Subcutaneous adipose tissue (tissue), 4 donors: ENCODE results near the gene EEF1B2. TPM values are rescaled to one million over a fixed set of nuclear protein-coding genes. Genes with fewer than 3 reads are reported as not detected.

Experiments used
- total RNA-seq, 4 donors: library from RNA; depleted of rRNA; stranded (reverse); fragments of >200 nt; gene quantifications; one replicate each; pipeline ENCODE4 v1.1.0, GENCODE V29; 2016
- TF ChIP-seq, protein P1 (sequence below): fragments of 450-650 bp; IDR thresholded peaks from one replicate; pipeline ENCODE4 v1.5.1; 2016; ENCODE audit warnings: low read depth, mild to moderate bottlenecking, control low read depth, antibody characterized with exemption, moderate library complexity

Gene EEF1B2
- total RNA-seq, 4 donors from 2014 or later: 211 to 373 (median 273) TPM

DNA sequence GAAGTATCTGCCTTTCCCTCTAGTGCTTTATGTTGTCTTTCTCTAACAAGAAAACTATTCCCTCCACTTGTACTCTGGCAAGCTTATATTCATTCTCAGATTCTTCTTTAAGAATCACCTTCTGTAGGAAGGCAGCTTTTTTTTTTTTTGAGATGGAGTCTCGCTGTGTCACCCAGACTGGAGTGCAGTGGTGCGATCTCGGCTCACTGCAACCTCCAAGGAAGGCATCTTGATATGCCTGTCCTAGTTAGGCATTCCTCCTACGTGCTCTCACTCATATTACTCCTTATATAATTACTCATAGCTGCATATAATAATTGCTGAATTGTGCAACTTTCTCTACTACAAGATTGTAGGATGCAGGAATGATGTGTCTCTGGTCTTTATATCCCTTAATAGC is 16.2 kb upstream of the EEF1B2 start:
- TF ChIP-seq, protein P1, sequence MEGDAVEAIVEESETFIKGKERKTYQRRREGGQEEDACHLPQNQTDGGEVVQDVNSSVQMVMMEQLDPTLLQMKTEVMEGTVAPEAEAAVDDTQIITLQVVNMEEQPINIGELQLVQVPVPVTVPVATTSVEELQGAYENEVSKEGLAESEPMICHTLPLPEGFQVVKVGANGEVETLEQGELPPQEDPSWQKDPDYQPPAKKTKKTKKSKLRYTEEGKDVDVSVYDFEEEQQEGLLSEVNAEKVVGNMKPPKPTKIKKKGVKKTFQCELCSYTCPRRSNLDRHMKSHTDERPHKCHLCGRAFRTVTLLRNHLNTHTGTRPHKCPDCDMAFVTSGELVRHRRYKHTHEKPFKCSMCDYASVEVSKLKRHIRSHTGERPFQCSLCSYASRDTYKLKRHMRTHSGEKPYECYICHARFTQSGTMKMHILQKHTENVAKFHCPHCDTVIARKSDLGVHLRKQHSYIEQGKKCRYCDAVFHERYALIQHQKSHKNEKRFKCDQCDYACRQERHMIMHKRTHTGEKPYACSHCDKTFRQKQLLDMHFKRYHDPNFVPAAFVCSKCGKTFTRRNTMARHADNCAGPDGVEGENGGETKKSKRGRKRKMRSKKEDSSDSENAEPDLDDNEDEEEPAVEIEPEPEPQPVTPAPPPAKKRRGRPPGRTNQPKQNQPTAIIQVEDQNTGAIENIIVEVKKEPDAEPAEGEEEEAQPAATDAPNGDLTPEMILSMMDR: no peak

DNA sequence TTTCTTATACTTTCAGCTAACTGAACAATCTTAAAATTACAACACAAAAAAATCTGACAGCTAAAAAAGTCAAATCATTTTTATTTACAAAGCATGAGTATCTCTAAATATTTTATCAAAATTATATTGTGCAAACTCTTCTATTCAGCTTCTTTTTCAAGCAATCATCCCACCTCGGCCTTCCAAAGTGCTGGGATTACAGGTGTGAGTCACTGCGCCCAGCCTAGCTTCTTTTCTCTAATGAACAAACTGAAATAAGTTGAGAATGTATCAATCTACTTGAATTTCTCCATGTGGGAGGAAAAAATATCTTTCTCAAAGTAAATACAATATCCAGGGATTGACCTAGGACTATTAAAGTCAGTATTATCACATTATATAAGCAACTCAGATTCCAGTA is 15.3 kb upstream of the EEF1B2 start:
- TF ChIP-seq, protein P1: no peak

DNA sequence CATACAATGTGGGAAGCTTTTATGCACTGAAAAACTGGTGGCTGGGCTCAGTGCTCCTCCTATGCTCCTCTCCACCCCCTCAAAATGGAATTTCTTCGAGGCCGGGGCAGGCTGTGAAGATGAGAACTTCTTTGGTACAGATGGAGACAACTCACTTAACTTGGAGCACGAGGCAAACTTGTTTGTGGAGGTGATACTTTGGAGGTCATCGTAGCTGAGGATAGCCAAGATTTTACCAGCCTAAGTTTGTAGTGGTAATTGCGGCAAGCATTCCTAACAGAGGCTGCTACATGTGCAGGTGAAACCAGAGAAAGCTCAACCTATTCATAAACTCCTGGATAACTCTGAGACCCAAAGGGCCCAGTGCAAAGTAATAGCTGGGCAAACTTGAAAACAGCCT is 14.0 kb upstream of the EEF1B2 start:
- TF ChIP-seq, protein P1: no peak

DNA sequence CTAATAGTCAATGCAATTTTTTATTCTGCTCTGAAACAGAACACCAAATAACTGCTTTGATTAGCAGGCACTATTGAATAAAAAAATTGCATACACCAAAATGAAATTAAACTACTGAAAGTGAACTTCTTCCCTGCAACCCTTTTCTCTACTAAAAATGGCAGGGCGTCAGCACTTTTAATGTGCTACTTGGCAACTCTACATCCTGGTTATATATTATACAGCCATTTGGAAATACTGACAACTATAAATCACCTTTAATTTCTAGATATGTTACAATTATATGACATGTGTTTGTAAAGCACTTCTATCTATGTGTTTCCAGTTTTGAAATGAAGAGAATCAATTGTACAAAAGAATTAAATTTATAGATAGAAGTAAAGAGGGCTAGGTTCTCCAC is 10.4 kb upstream of the EEF1B2 start:
- TF ChIP-seq, protein P1: no peak

DNA sequence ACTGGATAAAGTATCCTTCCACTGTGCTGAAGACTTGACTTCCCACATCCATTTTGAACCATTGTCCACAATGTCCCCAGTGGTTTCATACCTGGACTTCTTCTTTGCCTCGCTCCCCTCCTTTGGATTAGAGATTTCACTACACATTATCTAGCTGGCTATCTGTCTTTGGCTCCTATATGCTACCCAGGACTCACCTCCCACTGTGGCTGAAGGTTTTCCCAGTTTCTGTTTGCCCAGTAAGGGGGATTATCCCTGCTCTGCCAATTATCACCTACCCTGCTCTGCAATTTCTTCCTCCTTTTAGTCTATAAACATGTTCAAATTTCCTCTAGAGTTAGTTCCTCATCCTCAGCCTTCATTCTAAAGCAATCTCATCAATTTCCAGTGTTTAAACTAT is 9.5 kb upstream of the EEF1B2 start:
- TF ChIP-seq, protein P1: no peak

DNA sequence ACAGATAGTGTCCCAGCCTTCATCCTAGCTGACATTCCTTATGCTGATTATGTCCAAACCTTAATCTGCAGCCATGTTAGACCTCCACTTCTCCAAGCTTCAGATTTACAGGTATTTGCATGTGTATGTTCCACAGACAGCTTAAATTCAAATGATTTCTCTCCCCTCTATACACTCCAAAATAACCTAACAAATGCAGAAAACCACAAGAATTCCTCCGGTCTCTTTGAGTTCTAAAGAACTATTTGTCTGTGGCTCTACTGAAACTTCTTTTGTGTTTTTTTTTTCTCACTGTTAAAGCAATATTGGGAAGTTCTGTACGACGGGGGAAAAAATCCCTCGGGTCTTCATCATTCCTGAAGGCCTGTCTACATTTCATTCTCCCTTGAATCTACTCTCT is 9.1 kb upstream of the EEF1B2 start:
- TF ChIP-seq, protein P1: no peak

DNA sequence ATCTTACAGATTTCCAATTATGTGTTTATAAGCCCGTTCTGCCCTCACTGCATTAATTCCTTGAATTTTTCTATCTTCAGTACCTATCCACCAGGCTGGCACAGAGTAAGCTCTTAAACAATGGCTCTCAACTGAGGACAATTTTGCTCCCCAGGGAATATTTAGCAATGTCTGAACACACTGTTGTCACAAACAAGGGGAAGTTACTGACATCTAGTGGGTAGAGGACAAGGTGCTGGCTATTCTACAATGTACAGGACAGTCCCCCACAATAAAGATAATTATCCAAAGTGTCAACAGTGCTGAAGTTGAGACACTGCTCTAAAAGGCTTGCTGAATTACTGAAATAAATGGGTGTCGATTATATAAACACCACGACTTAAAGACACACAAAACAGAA is 5.5 kb upstream of the EEF1B2 start:
- TF ChIP-seq, protein P1: no peak
